Measurements from ENCODE around the gene SKIDA1. TPM values are rescaled to one million over a fixed set of nuclear protein-coding genes. Genes with fewer than 3 reads are reported as not detected.

SKIDA1 gene
- total and polyA plus RNA-seq, 4 donors = 0.63 to 2.6 (median 1.6) TPM

DNA sequence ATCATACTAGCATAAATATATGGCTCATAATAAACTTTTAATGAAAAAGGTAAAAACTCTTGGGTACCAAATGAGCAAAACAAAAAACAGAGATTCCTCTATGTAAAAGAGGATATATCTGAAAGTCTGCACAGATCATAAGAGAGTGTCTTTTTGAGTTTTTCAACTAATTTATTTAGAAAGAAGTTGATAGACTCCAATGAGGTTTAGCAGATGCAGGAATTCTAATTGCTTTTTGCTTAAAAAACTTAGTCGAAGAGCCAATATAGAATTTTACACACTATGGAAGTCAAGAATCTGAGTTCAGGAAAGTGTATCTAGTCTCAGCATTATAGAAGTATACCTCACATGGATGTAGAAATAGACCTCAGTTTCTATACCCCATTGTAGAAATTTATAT is 5.2 kb upstream of the SKIDA1 start:
- H3K4me1 ChIP-seq (ENCODE audit: control insufficient read depth in 4 of 4, insufficient read depth in 4 of 4, low read length in 3 of 4) = peaks cover 2 to 24% (median 10%) of the 10 kb centered on the region in 4 donors
- no peaks in the 10 kb centered on the region for H3K9me3 ChIP-seq (ENCODE audit: control insufficient read depth in 4 of 4, low read length in 3 of 4)
- no peak overlapping the region for H3K9ac ChIP-seq (ENCODE audit: low read depth in 1 of 2, low read length in 2 of 2)
- peaks cover 0 to 2% (median 0%) of the 10 kb centered on the region in 4 donors for H3K36me3 ChIP-seq (ENCODE audit: control insufficient read depth in 4 of 4, insufficient read depth in 3 of 4, low read depth in 1 of 4, low read length in 3 of 4)
- no peak for TF ChIP-seq JUND (IDR thresholded peaks at IDR 0.05)
- TF ChIP-seq TAF1 (conservative IDR thresholded peaks at IDR 0.05) = no peak
- TF ChIP-seq, protein P1, sequence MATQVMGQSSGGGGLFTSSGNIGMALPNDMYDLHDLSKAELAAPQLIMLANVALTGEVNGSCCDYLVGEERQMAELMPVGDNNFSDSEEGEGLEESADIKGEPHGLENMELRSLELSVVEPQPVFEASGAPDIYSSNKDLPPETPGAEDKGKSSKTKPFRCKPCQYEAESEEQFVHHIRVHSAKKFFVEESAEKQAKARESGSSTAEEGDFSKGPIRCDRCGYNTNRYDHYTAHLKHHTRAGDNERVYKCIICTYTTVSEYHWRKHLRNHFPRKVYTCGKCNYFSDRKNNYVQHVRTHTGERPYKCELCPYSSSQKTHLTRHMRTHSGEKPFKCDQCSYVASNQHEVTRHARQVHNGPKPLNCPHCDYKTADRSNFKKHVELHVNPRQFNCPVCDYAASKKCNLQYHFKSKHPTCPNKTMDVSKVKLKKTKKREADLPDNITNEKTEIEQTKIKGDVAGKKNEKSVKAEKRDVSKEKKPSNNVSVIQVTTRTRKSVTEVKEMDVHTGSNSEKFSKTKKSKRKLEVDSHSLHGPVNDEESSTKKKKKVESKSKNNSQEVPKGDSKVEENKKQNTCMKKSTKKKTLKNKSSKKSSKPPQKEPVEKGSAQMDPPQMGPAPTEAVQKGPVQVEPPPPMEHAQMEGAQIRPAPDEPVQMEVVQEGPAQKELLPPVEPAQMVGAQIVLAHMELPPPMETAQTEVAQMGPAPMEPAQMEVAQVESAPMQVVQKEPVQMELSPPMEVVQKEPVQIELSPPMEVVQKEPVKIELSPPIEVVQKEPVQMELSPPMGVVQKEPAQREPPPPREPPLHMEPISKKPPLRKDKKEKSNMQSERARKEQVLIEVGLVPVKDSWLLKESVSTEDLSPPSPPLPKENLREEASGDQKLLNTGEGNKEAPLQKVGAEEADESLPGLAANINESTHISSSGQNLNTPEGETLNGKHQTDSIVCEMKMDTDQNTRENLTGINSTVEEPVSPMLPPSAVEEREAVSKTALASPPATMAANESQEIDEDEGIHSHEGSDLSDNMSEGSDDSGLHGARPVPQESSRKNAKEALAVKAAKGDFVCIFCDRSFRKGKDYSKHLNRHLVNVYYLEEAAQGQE (IDR thresholded peaks at IDR 0.05) = no peak
- no peak overlapping the region for H3K4me3 ChIP-seq (ENCODE audit: low read depth in 1 of 3, low read length in 3 of 3)
- no peaks in the 10 kb centered on the region for H3K27me3 ChIP-seq (ENCODE audit: control insufficient read depth in 4 of 4, insufficient read depth in 4 of 4, low read length in 3 of 4)
- no peak overlapping the region for H3K27ac ChIP-seq (ENCODE audit: low read depth in 1 of 2, low read length in 2 of 2)
- WGBS = 38% methylated on average over 1 of the region's 1 CpG
- no peak for DNase-seq (ENCODE audit: low spot score)

DNA sequence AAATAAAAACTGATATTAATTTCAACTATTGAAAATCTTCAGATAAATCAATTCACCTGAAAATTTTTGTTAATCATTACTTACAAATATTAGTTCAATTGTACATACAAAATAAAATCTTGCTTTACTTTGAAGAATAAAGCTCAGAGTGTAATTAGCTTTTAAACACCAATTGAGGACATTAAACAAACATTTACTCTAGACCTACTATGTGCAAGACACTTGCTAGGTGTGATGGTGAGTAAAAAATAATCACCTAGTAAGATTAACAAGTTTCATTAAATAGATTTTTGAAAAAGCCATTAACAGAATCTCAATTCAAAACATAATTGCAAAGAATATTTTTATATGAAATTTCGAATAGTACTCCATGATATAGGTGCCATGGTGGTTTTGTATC is 4.7 kb upstream of the SKIDA1 start:
- H3K27ac ChIP-seq (ENCODE audit: low read depth in 1 of 2, low read length in 2 of 2) = no peak overlapping the region
- no peaks in the 10 kb centered on the region for H3K36me3 ChIP-seq (ENCODE audit: control insufficient read depth in 4 of 4, insufficient read depth in 3 of 4, low read depth in 1 of 4, low read length in 3 of 4)
- no peak overlapping the region for H3K4me3 ChIP-seq (ENCODE audit: low read depth in 1 of 3, low read length in 3 of 3)
- TF ChIP-seq SP1 (IDR thresholded peaks at IDR 0.05) = no peak
- TF ChIP-seq, protein P2, sequence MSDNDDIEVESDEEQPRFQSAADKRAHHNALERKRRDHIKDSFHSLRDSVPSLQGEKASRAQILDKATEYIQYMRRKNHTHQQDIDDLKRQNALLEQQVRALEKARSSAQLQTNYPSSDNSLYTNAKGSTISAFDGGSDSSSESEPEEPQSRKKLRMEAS (IDR thresholded peaks at IDR 0.05) = no peak
- TF ChIP-seq NR2F2 (IDR thresholded peaks at IDR 0.05) = no peak
- TF ChIP-seq HNF4G (IDR thresholded peaks at IDR 0.05) = no peak
- TF ChIP-seq, protein P1 (IDR thresholded peaks at IDR 0.05) = no peak
- no peak for TF ChIP-seq ATF3 (IDR thresholded peaks at IDR 0.05)
- no peak for TF ChIP-seq RAD21 (IDR thresholded peaks at IDR 0.05)
- no peak for TF ChIP-seq TAF1 (conservative IDR thresholded peaks at IDR 0.05)
- H3K27me3 ChIP-seq (ENCODE audit: control insufficient read depth in 4 of 4, insufficient read depth in 4 of 4, low read length in 3 of 4) = no peaks in the 10 kb centered on the region
- H3K9ac ChIP-seq (ENCODE audit: low read depth in 1 of 2, low read length in 2 of 2) = no peak overlapping the region
- peaks cover under 1 to 25% (median 9%) of the 10 kb centered on the region in 4 donors for H3K4me1 ChIP-seq (ENCODE audit: control insufficient read depth in 4 of 4, insufficient read depth in 4 of 4, low read length in 3 of 4)
- DNase-seq (ENCODE audit: low spot score) = no peak
- WGBS = 96% methylated on average over 1 of the region's 1 CpG
- H3K9me3 ChIP-seq (ENCODE audit: control insufficient read depth in 4 of 4, low read length in 3 of 4) = no peaks in the 10 kb centered on the region

Data from liver (tissue), 9 donors.